Activated B cell treated with CpG ODN at 0.5 μM for 24 hours (primary cell): ENCODE results near the gene TCP11L1. TPM values are rescaled to one million over a fixed set of nuclear protein-coding genes. Genes with fewer than 3 reads are reported as not detected.

Experiments
- ATAC-seq: fragments of 200-7000 bp; cut with Tn5 transposase; one replicate; pipeline ENCODE4 v1.10.0; 2021; ENCODE audit warnings: low read depth, mild to moderate bottlenecking, moderate library complexity
- CTCF ChIA-PET: fragments of 350-600 bp; sonication (Branson Sonifier 250); formaldehyde crosslinking; loops from one replicate; lab custom pipeline; 2021; ENCODE audit warnings: antibody characterized with exemption; lab: Charles Lee
- POLR2A ChIA-PET: fragments of 350-600 bp; sonication (Branson Sonifier 250); formaldehyde crosslinking; loops from one replicate; lab custom pipeline; 2021; ENCODE audit warnings: antibody characterized with exemption; lab: Charles Lee
- DNase-seq: peaks from one replicate; pipeline ENCODE4 v3.0.0; 2022
- H3K27ac Mint-ChIP-seq: one replicate; pipeline ENCODE4 v1.8.0; 2020; ENCODE audit warnings: mixed read lengths
- H3K27me3 Mint-ChIP-seq: one replicate; pipeline ENCODE4 v1.8.0; 2021; ENCODE audit warnings: mixed read lengths
- H3K36me3 Mint-ChIP-seq: one replicate; pipeline ENCODE4 v1.8.0; 2021; ENCODE audit warnings: low read depth, mixed read lengths
- H3K4me1 Mint-ChIP-seq: one replicate; pipeline ENCODE4 v1.8.0; 2021; ENCODE audit warnings: mixed read lengths
- H3K4me3 Mint-ChIP-seq: one replicate; pipeline ENCODE4 v1.8.0; 2020; ENCODE audit warnings: mild to moderate bottlenecking, mixed read lengths
- H3K9me3 Mint-ChIP-seq: one replicate; pipeline ENCODE4 v1.8.0; 2020; ENCODE audit warnings: mixed read lengths
- intact Hi-C: fragments of 100-400 bp; cut with micrococcal nuclease; formaldehyde crosslinking; loops from one replicate; pipeline ENCODE4 v1.15.1; 2024
- total RNA-seq: library from RNA; stranded (reverse); gene quantifications from 2 replicates; pipeline ENCODE4 v1.2.3, GENCODE V29; 2022
- TF ChIP-seq, protein P1 (sequence below): fragments of 200-600 bp; IDR thresholded peaks from one replicate; pipeline ENCODE4 v1.8.0; 2022; ENCODE audit warnings: antibody characterized with exemption, mild to moderate bottlenecking

The TCP11L1 gene
- total RNA-seq, 1 donor from 2014 or later: 17.7 TPM

DNA sequence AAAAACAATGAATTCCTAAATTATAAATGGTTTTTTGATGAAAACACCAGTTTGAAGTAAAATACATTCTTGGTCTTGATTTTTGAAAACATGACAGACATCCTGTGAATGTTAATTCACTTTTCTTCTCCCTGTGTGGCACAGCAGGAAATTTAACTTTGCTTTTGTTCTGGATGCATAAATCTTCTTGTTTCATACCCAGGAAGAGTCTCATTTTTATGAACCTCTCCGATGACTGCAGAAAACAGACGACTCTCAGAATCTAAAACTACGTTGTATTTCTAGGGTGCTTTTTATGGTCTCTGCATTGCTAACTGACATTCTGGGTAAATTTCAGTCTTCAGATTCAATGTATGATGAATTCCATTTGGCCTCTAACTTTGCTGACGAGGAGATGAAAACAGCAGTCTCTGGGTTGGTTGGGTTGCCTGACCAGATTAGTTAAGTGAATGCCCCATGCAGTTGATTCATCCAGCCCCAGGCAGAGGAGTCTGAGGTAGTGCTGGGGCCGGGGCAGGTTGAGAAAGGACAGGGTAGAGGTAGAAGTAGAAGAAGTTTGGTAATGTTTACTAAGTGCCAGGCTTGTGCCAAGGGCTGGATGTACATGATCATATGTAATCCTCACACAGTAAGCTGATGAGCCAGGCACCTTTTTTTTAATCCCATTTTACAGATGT, 20.1 kb downstream of the TCP11L1 start:
- intact Hi-C loops: no loop called here
- peaks cover 15% of the 10 kb centered on the region for H3K4me1 Mint-ChIP-seq
- ATAC-seq: no peak
- ChIA-PET POLR2A (no interaction called here), CTCF (no interaction called here)
- peaks cover 66% of the 10 kb centered on the region for H3K36me3 Mint-ChIP-seq
- H3K27me3 Mint-ChIP-seq: no peaks in the 10 kb centered on the region
- H3K27ac Mint-ChIP-seq: no peak overlapping the region
- no peak overlapping the region for H3K4me3 Mint-ChIP-seq
- TF ChIP-seq, protein P1, sequence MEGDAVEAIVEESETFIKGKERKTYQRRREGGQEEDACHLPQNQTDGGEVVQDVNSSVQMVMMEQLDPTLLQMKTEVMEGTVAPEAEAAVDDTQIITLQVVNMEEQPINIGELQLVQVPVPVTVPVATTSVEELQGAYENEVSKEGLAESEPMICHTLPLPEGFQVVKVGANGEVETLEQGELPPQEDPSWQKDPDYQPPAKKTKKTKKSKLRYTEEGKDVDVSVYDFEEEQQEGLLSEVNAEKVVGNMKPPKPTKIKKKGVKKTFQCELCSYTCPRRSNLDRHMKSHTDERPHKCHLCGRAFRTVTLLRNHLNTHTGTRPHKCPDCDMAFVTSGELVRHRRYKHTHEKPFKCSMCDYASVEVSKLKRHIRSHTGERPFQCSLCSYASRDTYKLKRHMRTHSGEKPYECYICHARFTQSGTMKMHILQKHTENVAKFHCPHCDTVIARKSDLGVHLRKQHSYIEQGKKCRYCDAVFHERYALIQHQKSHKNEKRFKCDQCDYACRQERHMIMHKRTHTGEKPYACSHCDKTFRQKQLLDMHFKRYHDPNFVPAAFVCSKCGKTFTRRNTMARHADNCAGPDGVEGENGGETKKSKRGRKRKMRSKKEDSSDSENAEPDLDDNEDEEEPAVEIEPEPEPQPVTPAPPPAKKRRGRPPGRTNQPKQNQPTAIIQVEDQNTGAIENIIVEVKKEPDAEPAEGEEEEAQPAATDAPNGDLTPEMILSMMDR: no peak
- no peak for DNase-seq
- no peaks in the 10 kb centered on the region for H3K9me3 Mint-ChIP-seq

DNA sequence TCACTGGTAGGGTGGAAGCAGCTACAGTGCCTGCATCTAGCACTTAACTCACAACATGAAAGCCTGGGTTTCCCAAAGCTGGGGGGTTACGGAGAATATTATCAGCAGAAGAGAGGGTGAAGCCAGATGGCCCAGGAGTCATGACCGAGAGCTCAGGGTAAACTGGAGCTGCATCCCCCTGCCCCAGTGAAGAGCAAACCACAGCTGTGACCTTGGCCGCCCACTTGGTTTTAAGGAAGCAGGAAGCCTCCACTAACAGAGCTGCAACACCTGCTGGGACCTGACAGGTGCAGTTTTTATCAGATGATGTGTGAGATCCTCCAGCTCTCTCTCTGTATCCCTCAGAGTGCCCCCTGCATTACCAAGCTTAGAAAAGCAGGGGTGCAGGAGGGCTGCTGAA, 20.9 kb downstream of the TCP11L1 start:
- peaks cover 23% of the 10 kb centered on the region for H3K4me1 Mint-ChIP-seq
- DNase-seq: no peak
- ATAC-seq: no peak
- no peaks in the 10 kb centered on the region for H3K27me3 Mint-ChIP-seq
- H3K9me3 Mint-ChIP-seq: no peaks in the 10 kb centered on the region
- TF ChIP-seq, protein P1: no peak
- no peak overlapping the region for H3K27ac Mint-ChIP-seq
- intact Hi-C loops: no loop called here
- peaks cover 63% of the 10 kb centered on the region for H3K36me3 Mint-ChIP-seq
- H3K4me3 Mint-ChIP-seq: no peak overlapping the region
- CTCF ChIA-PET: no interaction called here
- POLR2A ChIA-PET: no interaction called here

DNA sequence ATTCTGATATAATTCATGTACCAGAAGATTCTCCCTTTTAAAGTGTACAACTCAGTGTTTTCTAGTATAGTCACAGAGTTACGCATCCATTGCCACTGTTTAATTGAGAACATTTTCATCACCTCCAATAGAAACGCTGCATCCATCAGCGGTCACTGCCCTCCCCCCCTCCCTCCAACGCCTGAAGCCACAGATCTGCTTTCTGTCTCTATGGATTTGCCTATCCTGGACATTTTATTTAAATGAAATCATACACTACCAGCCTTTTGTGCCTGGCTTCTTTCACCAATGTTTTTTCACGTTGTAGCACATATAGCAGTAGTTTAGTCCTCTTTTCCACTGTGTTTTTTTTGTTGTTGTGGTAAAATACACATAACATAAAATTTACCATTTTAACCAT, 22.8 kb downstream of the TCP11L1 start:
- no peaks in the 10 kb centered on the region for H3K9me3 Mint-ChIP-seq
- DNase-seq (no peak), ATAC-seq (no peak)
- H3K27me3 Mint-ChIP-seq: no peaks in the 10 kb centered on the region
- peaks cover 66% of the 10 kb centered on the region for H3K36me3 Mint-ChIP-seq
- intact Hi-C loops: no loop called here
- ChIA-PET POLR2A (interaction anchor here (0.7 kb wide), 1 partner anchor 9 kb away, joined by 4 read pairs; no protein-coding TSS in a partner anchor), CTCF (no interaction called here)
- H3K4me3 Mint-ChIP-seq: no peak overlapping the region
- H3K4me1 Mint-ChIP-seq: peaks cover 27% of the 10 kb centered on the region
- TF ChIP-seq, protein P1: no peak
- H3K27ac Mint-ChIP-seq: no peak overlapping the region

DNA sequence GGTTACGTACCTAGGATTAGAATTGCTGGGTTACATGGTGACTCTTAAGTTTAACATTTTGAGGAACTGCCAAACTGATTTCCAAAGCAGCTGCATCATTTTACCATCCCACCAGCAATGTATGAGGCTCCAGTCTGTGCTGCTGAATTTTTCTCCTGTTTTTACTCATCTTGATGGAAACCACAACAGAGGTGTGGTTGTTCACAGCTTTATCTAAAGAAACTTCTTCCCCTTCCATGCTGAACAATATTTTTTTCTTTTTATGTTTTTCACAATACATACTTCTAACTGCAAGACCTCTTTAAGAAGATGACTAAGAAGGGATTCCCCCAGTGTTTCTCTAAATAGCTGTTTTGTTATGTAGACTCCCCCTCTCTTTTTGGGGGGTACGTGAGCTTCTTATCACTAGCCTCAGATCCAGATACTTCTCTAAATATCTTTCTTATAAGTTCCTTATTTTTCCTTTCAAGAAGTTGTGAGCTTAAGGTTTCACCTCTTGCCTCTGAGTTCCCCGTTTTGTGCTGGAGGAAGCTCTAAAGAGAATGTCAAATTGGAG, 24.0 kb downstream of the TCP11L1 start:
- peaks cover 66% of the 10 kb centered on the region for H3K36me3 Mint-ChIP-seq
- H3K27me3 Mint-ChIP-seq: no peaks in the 10 kb centered on the region
- peaks cover 27% of the 10 kb centered on the region for H3K4me1 Mint-ChIP-seq
- ATAC-seq: no peak
- H3K4me3 Mint-ChIP-seq: no peak overlapping the region
- intact Hi-C loops: no loop called here
- ChIA-PET CTCF (interaction anchor here (0.9 to 4.9 kb wide), 7 partner anchors 15 to 285 kb away, joined by 3 to 40 read pairs (median 5); no protein-coding TSS in a partner anchor), POLR2A (no interaction called here)
- no peaks in the 10 kb centered on the region for H3K9me3 Mint-ChIP-seq
- TF ChIP-seq, protein P1: no peak
- no peak for DNase-seq
- peak overlapping the region; percentile 65 for H3K27ac Mint-ChIP-seq

DNA sequence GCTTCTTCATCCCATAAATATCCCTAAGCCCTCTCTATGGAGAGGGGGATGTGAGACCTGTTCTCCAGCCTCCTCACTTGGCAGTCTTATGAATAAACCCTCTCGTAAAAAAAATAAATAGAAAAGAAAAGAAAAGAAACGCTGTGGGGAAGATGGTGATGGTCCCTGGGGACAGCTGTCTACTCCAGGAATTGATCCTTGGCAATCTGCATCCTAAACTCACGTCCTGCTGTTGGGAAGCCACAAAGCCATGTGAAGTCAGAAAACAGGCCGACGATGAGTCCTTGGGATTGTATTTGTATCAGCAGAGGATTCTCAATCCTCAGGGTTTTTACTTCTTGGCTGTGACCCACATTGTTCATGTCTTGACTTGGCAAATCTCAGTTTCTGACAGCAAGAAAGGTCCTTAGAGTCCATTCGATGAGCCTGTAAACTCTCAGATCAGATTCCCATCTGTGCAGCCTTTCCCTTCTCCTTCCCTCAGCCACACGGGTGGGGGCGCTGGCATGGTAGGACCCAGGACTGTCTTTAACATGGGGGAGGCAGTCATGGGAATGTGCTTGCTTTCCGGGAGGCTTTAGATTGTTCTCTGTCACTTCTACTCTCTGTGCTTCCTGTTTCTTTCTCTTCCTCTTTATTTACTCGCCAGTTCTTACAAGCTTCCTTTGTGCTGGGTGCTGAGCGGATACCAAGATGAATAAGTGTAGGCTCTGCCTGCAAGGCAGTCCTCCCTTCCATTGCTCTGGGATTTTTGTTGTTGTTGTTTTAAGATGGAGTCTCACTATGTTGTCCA, 24.9 kb downstream of the TCP11L1 start:
- peak overlapping the region; percentile 11 for H3K4me3 Mint-ChIP-seq

More for the DNA sequence above, 24.9 kb downstream of the TCP11L1 start:
- intact Hi-C loops: no loop called here
- ATAC-seq (peak; percentile 32), DNase-seq (no peak)
- TF ChIP-seq, protein P1: no peak
- H3K9me3 Mint-ChIP-seq: no peaks in the 10 kb centered on the region
- POLR2A ChIA-PET: interaction anchor here (0.8 kb wide), 1 partner anchor 24 kb away, joined by 3 read pairs; no protein-coding TSS in a partner anchor
- H3K4me1 Mint-ChIP-seq: peaks cover 27% of the 10 kb centered on the region
- no peaks in the 10 kb centered on the region for H3K27me3 Mint-ChIP-seq
- H3K36me3 Mint-ChIP-seq: peaks cover 65% of the 10 kb centered on the region
- H3K27ac Mint-ChIP-seq: peak overlapping the region; percentile 65
- CTCF ChIA-PET: interaction anchor here (0.9 to 4.9 kb wide), 11 partner anchors 14 to 284 kb away, joined by 3 to 40 read pairs (median 5); partner anchors contain the start of gene TCP11L1
